NCI-H2107 (cell line): ENCODE data around the gene BCL2L12.

Experiments used
- DNase-seq: peaks from one replicate; lab custom pipeline; 2025; lab: John Stamatoyannopoulos, UW

Gene BCL2L12

GRCh38 chr19:49685845-49686332 is 20.2 kb downstream of the BCL2L12 start:
- no peak for DNase-seq

GRCh38 chr19:49686503-49687088 is 20.9 kb downstream of the BCL2L12 start:
- no peak for DNase-seq

- no peak for DNase-seq
These were observed 21.4 kb downstream of the BCL2L12 start for GRCh38 chr19:49687150-49687549.

- no peak for DNase-seq
These were observed 22.0 kb downstream of the BCL2L12 start for GRCh38 chr19:49687566-49688316.

GRCh38 chr19:49688531-49689132 is 22.9 kb downstream of the BCL2L12 start:
- no peak for DNase-seq

- DNase-seq, result peak; percentile 40
These were observed 23.7 kb downstream of the BCL2L12 start, which contains the start of gene ADM5 for GRCh38 chr19:49689133-49690078. TSS of gene ADM5 (plus strand) at chr19:49689594. CDS start at chr19:49689838, 244 bp downstream.

- no peak for DNase-seq
These were observed 24.4 kb downstream of the BCL2L12 start for GRCh38 chr19:49690079-49690655.

GRCh38 chr19:49690656-49691242 is 25.0 kb downstream of the BCL2L12 start, which contains the start of gene CPT1C:
TSS of gene CPT1C (plus strand) at chr19:49691116. CDS start at chr19:49692253, 1,137 bp downstream.
- peak; percentile 93 for DNase-seq

- DNase-seq, result peak; percentile 55
These were observed 25.8 kb downstream of the BCL2L12 start for GRCh38 chr19:49691243-49692146.

- no peak for DNase-seq
These were observed 26.4 kb downstream of the BCL2L12 start for GRCh38 chr19:49692147-49692506.

- no peak for DNase-seq
These were observed 30.4 kb downstream of the BCL2L12 start for GRCh38 chr19:49696115-49696514.

GRCh38 chr19:49696865-49697264 is 31.1 kb downstream of the BCL2L12 start:
- DNase-seq, result no peak

- no peak for DNase-seq
These were observed 33.6 kb downstream of the BCL2L12 start for GRCh38 chr19:49699364-49699763.

- DNase-seq, result no peak
These were observed 34.8 kb downstream of the BCL2L12 start for GRCh38 chr19:49700563-49700962.

- DNase-seq, result no peak
These were observed 35.6 kb downstream of the BCL2L12 start for GRCh38 chr19:49701271-49701786.

- no peak for DNase-seq
These were observed 39.3 kb downstream of the BCL2L12 start for GRCh38 chr19:49704888-49705642.

- DNase-seq, result no peak
These were observed 40.2 kb downstream of the BCL2L12 start for GRCh38 chr19:49705919-49706318.

GRCh38 chr19:49710372-49710951 is 44.7 kb downstream of the BCL2L12 start:
- DNase-seq, result no peak
